Astrocyte (in vitro differentiated cells and primary cell): Measurements from ENCODE around the gene DOCK1. TPM values are rescaled to one million over a fixed set of nuclear protein-coding genes. Genes with fewer than 3 reads are reported as not detected.

ENCODE experiments used
- DNase-seq: peaks from one replicate; pipeline ENCODE4 v3.0.0-alpha.2; 2010; ENCODE audit warnings: low read depth
- FAIRE-seq: peaks from 2 replicates; lab custom pipeline; 2011; peaks lifted over from hg19 to GRCh38; lab: Jason Lieb, UNC
- H2AFZ ChIP-seq: 2 replicates; pipeline ENCODE4 v1.6.0; 2012; ENCODE audit warnings: low read depth, low read length, inconsistent platforms
- H3K27ac ChIP-seq: 2 replicates; pipeline ENCODE4 v1.5.1; 2011; ENCODE audit warnings: low read depth, low read length, inconsistent platforms
- H3K27me3 ChIP-seq: 2 replicates; pipeline ENCODE4 v1.6.0; 2011; ENCODE audit warnings: low read length, inconsistent platforms; ENCODE audit not compliant: insufficient read depth
- H3K36me3 ChIP-seq: 2 replicates; pipeline ENCODE4 v1.5.1; 2011; ENCODE audit warnings: low read length, inconsistent platforms; ENCODE audit not compliant: insufficient read depth
- H3K4me1 ChIP-seq: 2 replicates; pipeline ENCODE4 v1.5.1; 2011; ENCODE audit warnings: low read length, inconsistent platforms; ENCODE audit not compliant: insufficient read depth
- H3K4me2 ChIP-seq: 2 replicates; pipeline ENCODE4 v1.6.0; 2012; ENCODE audit warnings: low read length, inconsistent platforms
- H3K4me3 ChIP-seq: 2 replicates; pipeline ENCODE4 v1.5.1; 2011; ENCODE audit warnings: low read depth, mild to moderate bottlenecking, low read length, inconsistent platforms; ENCODE audit not compliant: insufficient read depth
- H3K79me2 ChIP-seq: 2 replicates; pipeline ENCODE4 v1.6.0; 2012; ENCODE audit warnings: mild to moderate bottlenecking, low read length, inconsistent platforms; ENCODE audit not compliant: insufficient read depth
- H3K9ac ChIP-seq: 2 replicates; pipeline ENCODE4 v1.6.0; 2012; ENCODE audit warnings: mild to moderate bottlenecking, low read length, inconsistent platforms
- H3K9me3 ChIP-seq: 2 replicates; pipeline ENCODE4 v1.5.1; 2012; ENCODE audit warnings: low read depth, mild to moderate bottlenecking, low read length, inconsistent platforms; ENCODE audit not compliant: insufficient read depth
- H4K20me1 ChIP-seq: 2 replicates; pipeline ENCODE4 v1.6.0; 2012; ENCODE audit warnings: low read length, inconsistent platforms; ENCODE audit not compliant: insufficient read depth
- H3K27ac Mint-ChIP-seq: one replicate; pipeline ENCODE4 v1.8.0; 2021; ENCODE audit warnings: mild to moderate bottlenecking, mixed read lengths; ENCODE audit not compliant: unreplicated experiment
- H3K27me3 Mint-ChIP-seq: one replicate; pipeline ENCODE4 v1.8.0; 2021; ENCODE audit warnings: low read depth, mixed read lengths; ENCODE audit not compliant: unreplicated experiment
- H3K36me3 Mint-ChIP-seq: one replicate; pipeline ENCODE4 v1.8.0; 2021; ENCODE audit warnings: low read depth, mixed read lengths; ENCODE audit not compliant: unreplicated experiment
- H3K4me1 Mint-ChIP-seq: one replicate; pipeline ENCODE4 v1.8.0; 2021; ENCODE audit warnings: low read depth, mixed read lengths; ENCODE audit not compliant: unreplicated experiment
- H3K4me3 Mint-ChIP-seq: one replicate; pipeline ENCODE4 v1.8.0; 2021; ENCODE audit warnings: mild to moderate bottlenecking, moderate library complexity, mixed read lengths; ENCODE audit not compliant: unreplicated experiment
- H3K9me3 Mint-ChIP-seq: one replicate; pipeline ENCODE4 v1.8.0; 2021; ENCODE audit warnings: mild to moderate bottlenecking, mixed read lengths; ENCODE audit not compliant: unreplicated experiment
- CTCF ChIP-seq: IDR thresholded peaks from 2 replicates; pipeline ENCODE4 v1.5.1; 2011; ENCODE audit warnings: low read depth, mild to moderate bottlenecking, inconsistent platforms, low read length, moderate library complexity; ENCODE audit not compliant: insufficient read depth
- EZH2 ChIP-seq: IDR thresholded peaks from 2 replicates; pipeline ENCODE4 v1.6.1; 2012; ENCODE audit warnings: mild to moderate bottlenecking, low read length, inconsistent platforms; ENCODE audit not compliant: insufficient read depth
- total RNA-seq: library from RNA; stranded (reverse); gene quantifications from 2 replicates; pipeline ENCODE4 v1.2.1, GENCODE V29; 2021

Gene DOCK1
- total RNA-seq, 1 donor from 2014 or later: 42.5 TPM

DNA sequence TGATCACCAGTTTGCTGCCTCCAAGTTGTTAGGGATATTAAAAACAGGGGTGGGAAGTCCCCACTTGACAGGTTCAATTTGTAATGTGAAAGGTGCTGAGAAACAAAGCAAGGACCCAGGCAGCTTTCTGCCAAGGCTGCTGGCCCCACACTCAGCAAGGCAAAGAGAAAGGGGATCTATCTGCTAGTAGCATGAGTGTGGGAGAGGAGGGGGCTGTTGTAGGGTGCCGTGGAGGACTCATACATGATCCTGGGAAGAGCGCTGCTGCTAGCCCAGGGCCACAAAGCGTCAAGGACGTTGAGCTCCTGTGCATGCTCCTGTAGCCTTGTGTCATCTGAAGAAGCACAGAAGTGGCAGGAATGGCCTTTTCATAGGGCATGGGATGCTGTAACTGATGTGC, 387.7 kb downstream of the DOCK1 start:
- Mint-ChIP-seq H3K4me1 (peaks cover 2% of the 10 kb centered on the region), H3K9me3 (peaks cover 7% of the 10 kb centered on the region), H3K27ac (no peak overlapping the region), H3K27me3 (no peaks in the 10 kb centered on the region), H3K4me3 (no peak overlapping the region), H3K36me3 (peaks cover 18% of the 10 kb centered on the region)
- no peak overlapping the region for H3K27ac ChIP-seq
- H3K9ac ChIP-seq: no peak overlapping the region
- no peak for DNase-seq
- H3K4me1 ChIP-seq: no peaks in the 10 kb centered on the region
- no peak overlapping the region for H3K4me3 ChIP-seq
- H2AFZ ChIP-seq: no peak overlapping the region
- H3K79me2 ChIP-seq: peaks cover 3% of the 10 kb centered on the region
- H3K27me3 ChIP-seq: no peaks in the 10 kb centered on the region
- TF ChIP-seq CTCF (no peak), EZH2 (no peak)
- no peaks in the 10 kb centered on the region for H3K9me3 ChIP-seq
- peaks cover 19% of the 10 kb centered on the region for H4K20me1 ChIP-seq
- no peaks in the 10 kb centered on the region for H3K36me3 ChIP-seq
- no peak for FAIRE-seq
- no peak overlapping the region for H3K4me2 ChIP-seq

GRCh38 chr10:127293640-127294039, 388.4 kb downstream of the DOCK1 start:
- DNase-seq (no peak), FAIRE-seq (no peak)
- no peak for TF ChIP-seq CTCF
- TF ChIP-seq EZH2: no peak
- no peaks in the 10 kb centered on the region for H3K4me1 ChIP-seq
- H3K9me3 Mint-ChIP-seq: peaks cover 4% of the 10 kb centered on the region
- no peak overlapping the region for H3K27ac Mint-ChIP-seq
- H3K27ac ChIP-seq: no peak overlapping the region
- peaks cover 3% of the 10 kb centered on the region for H3K79me2 ChIP-seq
- no peaks in the 10 kb centered on the region for H3K27me3 ChIP-seq
- H3K4me2 ChIP-seq: no peak overlapping the region
- H4K20me1 ChIP-seq: peaks cover 19% of the 10 kb centered on the region
- H3K36me3 ChIP-seq: no peaks in the 10 kb centered on the region
- no peak overlapping the region for H3K4me3 ChIP-seq
- H3K36me3 Mint-ChIP-seq: peaks cover 14% of the 10 kb centered on the region
- H3K4me3 Mint-ChIP-seq: no peak overlapping the region
- H3K4me1 Mint-ChIP-seq: peaks cover 6% of the 10 kb centered on the region
- no peak overlapping the region for H3K9ac ChIP-seq
- no peaks in the 10 kb centered on the region for H3K9me3 ChIP-seq
- H2AFZ ChIP-seq: no peak overlapping the region
- no peaks in the 10 kb centered on the region for H3K27me3 Mint-ChIP-seq

DNA sequence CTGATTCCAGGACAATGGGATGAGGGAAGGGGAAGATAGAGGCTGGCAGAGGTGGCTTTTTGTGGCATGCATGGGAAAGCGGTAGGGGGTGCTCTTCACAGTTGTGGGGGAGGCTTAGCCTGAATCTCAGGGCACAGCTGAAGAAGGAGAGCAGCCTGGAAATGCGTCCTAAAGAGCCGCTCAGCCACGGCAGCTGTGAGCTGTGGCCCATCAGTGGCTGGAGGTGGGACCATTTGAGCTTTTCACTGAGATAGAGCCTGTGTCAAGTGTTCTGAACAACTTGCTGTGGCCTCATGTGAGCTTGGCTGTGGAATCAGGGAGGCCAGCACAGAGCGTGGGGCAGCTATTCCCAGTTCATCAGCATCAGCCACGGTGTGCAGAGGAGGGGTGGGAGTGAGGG, 391.5 kb downstream of the DOCK1 start:
- Histone ChIP-seq H4K20me1 (peaks cover 13% of the 10 kb centered on the region), H2AFZ (no peak overlapping the region), H3K4me1 (no peaks in the 10 kb centered on the region), H3K27ac (no peak overlapping the region), H3K27me3 (no peaks in the 10 kb centered on the region), H3K9me3 (no peaks in the 10 kb centered on the region), H3K36me3 (no peaks in the 10 kb centered on the region), H3K79me2 (no peaks in the 10 kb centered on the region), H3K4me3 (no peak overlapping the region), H3K9ac (no peak overlapping the region), H3K4me2 (no peak overlapping the region)
- Mint-ChIP-seq H3K27me3 (no peaks in the 10 kb centered on the region), H3K9me3 (no peaks in the 10 kb centered on the region), H3K36me3 (peaks cover 23% of the 10 kb centered on the region), H3K4me3 (no peak overlapping the region), H3K4me1 (peaks cover 6% of the 10 kb centered on the region), H3K27ac (no peak overlapping the region)
- DNase-seq: no peak
- FAIRE-seq: no peak
- TF ChIP-seq CTCF (no peak), EZH2 (no peak)
